ENCODE results near the gene EPSTI1.

The EPSTI1 gene

GRCh38 chr13:42906257-42906656 is 85.8 kb downstream of the EPSTI1 start:
- TF ChIP-seq GATA3 (IDR thresholded peaks at IDR 0.05; ENCODE audit: low read depth, low read length), result no peak
- TF ChIP-seq GATA2 (IDR thresholded peaks at IDR 0.05; ENCODE audit: low read depth, low read length), result no peak

- TF ChIP-seq GATA3 (IDR thresholded peaks at IDR 0.05; ENCODE audit: low read depth, low read length) (no peak), GATA2 (IDR thresholded peaks at IDR 0.05; ENCODE audit: low read depth, low read length) (no peak)
Measured at GRCh38 chr13:42905579-42905978, 86.5 kb downstream of the EPSTI1 start.

- TF ChIP-seq GATA2 (IDR thresholded peaks at IDR 0.05; ENCODE audit: low read depth, low read length), result no peak
Measured at GRCh38 chr13:42899266-42899665, 92.8 kb downstream of the EPSTI1 start.

GRCh38 chr13:42895776-42896175 is 96.3 kb downstream of the EPSTI1 start:
- TF ChIP-seq GATA3 (IDR thresholded peaks at IDR 0.05; ENCODE audit: low read depth, low read length) (no peak), GATA2 (IDR thresholded peaks at IDR 0.05; ENCODE audit: low read depth, low read length) (no peak)

GRCh38 chr13:42894765-42895243 is 97.2 kb downstream of the EPSTI1 start:
- no peak for TF ChIP-seq GATA2 (IDR thresholded peaks at IDR 0.05; ENCODE audit: low read depth, low read length)
- no peak for TF ChIP-seq GATA3 (IDR thresholded peaks at IDR 0.05; ENCODE audit: low read depth, low read length)

GRCh38 chr13:42893214-42893671 is 98.8 kb downstream of the EPSTI1 start:
- no peak for TF ChIP-seq GATA3 (IDR thresholded peaks at IDR 0.05; ENCODE audit: low read depth, low read length)
- TF ChIP-seq GATA2 (IDR thresholded peaks at IDR 0.05; ENCODE audit: low read depth, low read length), result no peak

- TF ChIP-seq GATA3 (IDR thresholded peaks at IDR 0.05; ENCODE audit: low read depth, low read length), result no peak
- TF ChIP-seq GATA2 (IDR thresholded peaks at IDR 0.05; ENCODE audit: low read depth, low read length), result no peak
Measured at GRCh38 chr13:42892760-42893159, 99.3 kb downstream of the EPSTI1 start.

- no peak for TF ChIP-seq GATA3 (IDR thresholded peaks at IDR 0.05; ENCODE audit: low read depth, low read length)
- no peak for TF ChIP-seq GATA2 (IDR thresholded peaks at IDR 0.05; ENCODE audit: low read depth, low read length)
Measured at GRCh38 chr13:42891591-42891990, 100.5 kb downstream of the EPSTI1 start.

- TF ChIP-seq GATA3 (IDR thresholded peaks at IDR 0.05; ENCODE audit: low read depth, low read length), result no peak
- TF ChIP-seq GATA2 (IDR thresholded peaks at IDR 0.05; ENCODE audit: low read depth, low read length), result no peak
Measured at GRCh38 chr13:42885325-42885724, 106.7 kb downstream of the EPSTI1 start.

- no peak for TF ChIP-seq GATA2 (IDR thresholded peaks at IDR 0.05; ENCODE audit: low read depth, low read length)
- TF ChIP-seq GATA3 (IDR thresholded peaks at IDR 0.05; ENCODE audit: low read depth, low read length), result no peak
Measured at GRCh38 chr13:42883771-42884467, 108.1 kb downstream of the EPSTI1 start.

- no peak for TF ChIP-seq GATA2 (IDR thresholded peaks at IDR 0.05; ENCODE audit: low read depth, low read length)
- no peak for TF ChIP-seq GATA3 (IDR thresholded peaks at IDR 0.05; ENCODE audit: low read depth, low read length)
Measured at GRCh38 chr13:42883142-42883541, 108.9 kb downstream of the EPSTI1 start.

GRCh38 chr13:42880056-42880605 is 111.9 kb downstream of the EPSTI1 start:
- no peak for TF ChIP-seq GATA2 (IDR thresholded peaks at IDR 0.05; ENCODE audit: low read depth, low read length)
- no peak for TF ChIP-seq GATA3 (IDR thresholded peaks at IDR 0.05; ENCODE audit: low read depth, low read length)

- TF ChIP-seq GATA2 (IDR thresholded peaks at IDR 0.05; ENCODE audit: low read depth, low read length) (no peak), GATA3 (IDR thresholded peaks at IDR 0.05; ENCODE audit: low read depth, low read length) (no peak)
Measured at GRCh38 chr13:42878721-42879120, 113.3 kb downstream of the EPSTI1 start.

- TF ChIP-seq GATA2 (IDR thresholded peaks at IDR 0.05; ENCODE audit: low read depth, low read length), result no peak
- no peak for TF ChIP-seq GATA3 (IDR thresholded peaks at IDR 0.05; ENCODE audit: low read depth, low read length)
Measured at GRCh38 chr13:42876887-42877545, 115.0 kb downstream of the EPSTI1 start.

- no peak for TF ChIP-seq GATA3 (IDR thresholded peaks at IDR 0.05; ENCODE audit: low read depth, low read length)
- no peak for TF ChIP-seq GATA2 (IDR thresholded peaks at IDR 0.05; ENCODE audit: low read depth, low read length)
Measured at GRCh38 chr13:42876270-42876714, 115.7 kb downstream of the EPSTI1 start.

Data from SH-SY5Y (cell line).